Measurements from ENCODE around the gene CCDC69. TPM values are rescaled to one million over a fixed set of nuclear protein-coding genes. Genes with fewer than 3 reads are reported as not detected.

Gene CCDC69
- total RNA-seq, 3 donors from 2014 or later: 47.4 to 201 (median 97.0) TPM

DNA sequence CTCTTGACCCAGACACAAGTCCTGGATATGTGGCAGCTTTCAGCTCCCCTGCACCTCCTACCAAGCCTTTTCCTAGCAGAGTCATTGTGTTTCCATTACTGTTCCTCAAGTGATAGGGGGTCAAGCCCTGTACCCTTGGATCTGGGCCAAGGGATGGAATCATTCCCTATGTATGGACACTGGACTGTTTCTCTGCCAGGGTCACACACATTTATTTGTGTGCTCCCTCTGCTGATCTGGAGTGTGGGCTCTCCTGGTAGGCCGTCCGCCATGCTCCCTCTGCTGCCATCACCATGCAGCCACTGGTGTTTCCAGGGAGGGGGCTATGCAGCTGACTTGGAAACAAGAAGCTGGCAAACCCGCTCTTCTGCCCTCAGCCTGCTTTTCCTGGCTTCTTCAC, 38.6 kb upstream of the CCDC69 start:
- no peaks in the 10 kb centered on the region for H3K4me1 ChIP-seq
- intact Hi-C loops (cut with DNase I; ENCODE audit: low total_unique reads): no loop called here

DNA sequence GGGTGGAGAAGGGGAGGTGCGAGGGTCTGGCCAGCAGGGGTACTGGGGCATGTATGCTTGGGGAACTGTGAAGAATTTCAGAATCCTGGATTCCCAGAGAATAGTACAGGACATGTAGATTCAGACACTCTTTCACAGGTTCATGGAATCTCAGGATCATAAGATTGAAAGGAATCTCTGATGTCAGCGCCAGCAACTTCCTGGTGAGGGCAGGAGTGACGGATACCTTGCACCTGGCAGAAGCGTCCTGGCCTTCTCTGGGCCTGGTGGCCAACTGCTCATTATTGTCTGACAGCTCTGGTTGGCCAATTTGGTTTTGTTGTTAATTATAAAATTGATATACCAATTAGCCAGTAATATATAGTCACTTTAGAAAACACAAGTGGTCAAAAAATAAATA, 36.0 kb upstream of the CCDC69 start:
- peaks cover 4% of the 10 kb centered on the region for H3K36me3 ChIP-seq

More for the DNA sequence above, 38.6 kb upstream of the CCDC69 start:
- H3K27me3 ChIP-seq: no peaks in the 10 kb centered on the region
- H3K27ac ChIP-seq: no peak overlapping the region
- H3K36me3 ChIP-seq: peaks cover 4% of the 10 kb centered on the region
- no peak for TF ChIP-seq POLR2AphosphoS5 (IDR thresholded peaks at IDR 0.05)
- TF ChIP-seq CTCF (IDR thresholded peaks at IDR 0.05): no peak
- no peak for TF ChIP-seq POLR2A (IDR thresholded peaks at IDR 0.05)
- no peak overlapping the region for H3K4me3 ChIP-seq
- H3K9me3 ChIP-seq: no peaks in the 10 kb centered on the region
- no peak for DNase-seq (ENCODE audit: low spot score in 2 of 2)

GRCh38 chr5:151258816-151259215, 34.9 kb upstream of the CCDC69 start:
- TF ChIP-seq POLR2AphosphoS5 (IDR thresholded peaks at IDR 0.05) (no peak), CTCF (IDR thresholded peaks at IDR 0.05) (no peak), POLR2A (IDR thresholded peaks at IDR 0.05) (no peak)
- H3K27me3 ChIP-seq: no peaks in the 10 kb centered on the region
- DNase-seq (ENCODE audit: low spot score in 2 of 2): no peak
- H3K9me3 ChIP-seq: no peaks in the 10 kb centered on the region
- H3K27ac ChIP-seq: no peak overlapping the region
- H3K4me1 ChIP-seq: peaks cover 0 to 3% of the 10 kb centered on the region in 2 donors
- peaks cover 4% of the 10 kb centered on the region for H3K36me3 ChIP-seq
- intact Hi-C loops (cut with DNase I; ENCODE audit: low total_unique reads): no loop called here
- H3K4me3 ChIP-seq: no peak overlapping the region

More for the DNA sequence above, 36.0 kb upstream of the CCDC69 start:
- Histone ChIP-seq H3K4me1 (peaks cover 0 to 2% of the 10 kb centered on the region in 2 donors), H3K9me3 (no peaks in the 10 kb centered on the region), H3K27ac (no peak overlapping the region), H3K27me3 (no peaks in the 10 kb centered on the region), H3K4me3 (no peak overlapping the region)
- no peak for DNase-seq (ENCODE audit: low spot score in 2 of 2)
- intact Hi-C loops (cut with DNase I; ENCODE audit: low total_unique reads): no loop called here
- no peak for TF ChIP-seq POLR2A (IDR thresholded peaks at IDR 0.05)
- TF ChIP-seq CTCF (IDR thresholded peaks at IDR 0.05): no peak
- no peak for TF ChIP-seq POLR2AphosphoS5 (IDR thresholded peaks at IDR 0.05)

DNA sequence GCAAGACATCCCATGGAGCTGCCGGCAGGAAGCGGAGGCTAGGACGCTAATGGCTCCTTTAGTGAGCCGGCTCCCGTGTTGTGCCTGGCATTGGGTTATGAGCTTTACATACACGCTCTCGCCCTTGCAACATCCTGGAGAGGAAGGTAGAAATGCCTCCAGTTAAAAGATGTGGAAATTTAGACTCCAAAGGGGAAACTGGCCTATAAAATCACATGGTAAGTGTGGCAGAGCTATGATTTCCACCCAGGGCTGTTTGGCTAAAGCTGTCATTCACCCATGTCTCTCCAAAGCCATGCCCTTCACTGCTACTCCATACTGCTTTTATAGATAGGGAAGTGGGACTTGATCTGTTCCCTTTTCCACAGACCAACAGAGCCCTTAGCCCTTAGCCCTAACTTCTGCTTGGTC, 34.3 kb upstream of the CCDC69 start:
- Histone ChIP-seq H3K4me1 (peaks cover 0 to 3% of the 10 kb centered on the region in 2 donors), H3K9me3 (no peaks in the 10 kb centered on the region), H3K27me3 (no peaks in the 10 kb centered on the region), H3K4me3 (no peak overlapping the region), H3K36me3 (peaks cover 4% of the 10 kb centered on the region), H3K27ac (peak overlapping the region in 1 of 2 donors; percentile 30)
- no peak for DNase-seq (ENCODE audit: low spot score in 2 of 2)
- no peak for TF ChIP-seq POLR2A (IDR thresholded peaks at IDR 0.05)
- no peak for TF ChIP-seq CTCF (IDR thresholded peaks at IDR 0.05)
- no peak for TF ChIP-seq POLR2AphosphoS5 (IDR thresholded peaks at IDR 0.05)
- intact Hi-C loops (cut with DNase I; ENCODE audit: low total_unique reads): no loop called here

DNA sequence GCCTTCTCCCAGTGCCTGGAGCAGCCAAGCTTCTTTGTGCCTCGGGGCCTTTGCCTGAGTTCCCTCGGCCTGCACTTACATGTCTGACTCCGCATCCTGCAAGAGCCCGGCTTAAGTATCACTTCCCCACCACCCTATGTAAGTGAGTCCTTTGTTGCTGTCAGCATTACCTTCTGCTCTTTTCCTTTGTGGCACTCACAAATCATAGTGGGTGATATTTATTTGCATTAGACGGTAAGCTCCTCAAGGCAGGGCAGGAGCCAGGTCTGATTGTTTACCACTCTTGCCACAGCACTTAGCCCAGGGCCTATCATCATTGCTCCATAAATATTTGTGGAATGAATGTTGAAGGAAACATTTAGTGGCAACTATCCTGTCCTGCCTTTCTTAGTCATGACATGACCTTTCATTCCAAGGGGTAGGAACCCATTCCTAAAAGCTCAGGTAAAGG, 33.9 kb upstream of the CCDC69 start:
- intact Hi-C loops (cut with DNase I; ENCODE audit: low total_unique reads): no loop called here
- TF ChIP-seq POLR2A (IDR thresholded peaks at IDR 0.05) (no peak), POLR2AphosphoS5 (IDR thresholded peaks at IDR 0.05) (no peak), CTCF (IDR thresholded peaks at IDR 0.05) (no peak)
- DNase-seq (ENCODE audit: low spot score in 2 of 2): no peak
- H3K4me1 ChIP-seq: peaks cover 0 to 3% of the 10 kb centered on the region in 2 donors
- no peak overlapping the region for H3K4me3 ChIP-seq
- H3K9me3 ChIP-seq: no peaks in the 10 kb centered on the region
- no peaks in the 10 kb centered on the region for H3K27me3 ChIP-seq
- H3K36me3 ChIP-seq: peaks cover 4% of the 10 kb centered on the region
- H3K27ac ChIP-seq: peak overlapping the region; percentile 30 to 45
